ENCODE results near the gene KEAP1. TPM values are rescaled to one million over a fixed set of nuclear protein-coding genes. Genes with fewer than 3 reads are reported as not detected.
A peak's percentile ranks its signal among the peaks of the same experiment; 100 is the strongest.

KEAP1 gene
- total RNA-seq, 2 experiments from 2014 or later, result 68.9 to 93.5 TPM

GRCh38 chr19:10450853-10451609 is 52.1 kb downstream of the KEAP1 start:
- Histone ChIP-seq H3K27ac (ENCODE audit: low read depth, low read length, poor library complexity, severe bottlenecking) (no peak overlapping the region), H4K20me1 (ENCODE audit: insufficient read depth, low read length) (no peaks in the 10 kb centered on the region), H3K36me3 (ENCODE audit: insufficient read depth, low read length) (peaks cover 64% of the 10 kb centered on the region), H2AFZ (ENCODE audit: low read length) (no peak overlapping the region), H3K9me2 (ENCODE audit: insufficient read depth, low read length) (no peaks in the 10 kb centered on the region), H3K4me1 (ENCODE audit: insufficient read depth, low read length, poor library complexity, severe bottlenecking) (no peaks in the 10 kb centered on the region), H3K79me2 (ENCODE audit: insufficient read depth, low read depth, low read length) (no peaks in the 10 kb centered on the region), H3K9me3 (ENCODE audit: low read length) (no peaks in the 10 kb centered on the region), H3K4me3 (ENCODE audit: low read depth, low read length, poor library complexity, severe bottlenecking) (no peak overlapping the region), H3K4me2 (ENCODE audit: low read length) (no peak overlapping the region)
- ChIA-PET POLR2A (interaction anchor here (0.6 kb wide), 1 partner anchor 179 kb away, joined by 6 read pairs; no protein-coding TSS in a partner anchor), CTCF (ENCODE audit: unreplicated experiment) (interaction anchor here (0.5 kb wide), 1 partner anchor 53 kb away, joined by 3 read pairs; no protein-coding TSS in a partner anchor)
- intact Hi-C loops (cut with micrococcal nuclease; ENCODE audit: unreplicated experiment), result no loop called here
- no peak for TF ChIP-seq EZH2phosphoT487 (IDR thresholded peaks at IDR 0.05; ENCODE audit: borderline replicate concordance, low read depth, low read length)
- no peak for TF ChIP-seq CTCF (conservative IDR thresholded peaks at IDR 0.05; ENCODE audit: low read length)
- peak; percentile 61 for DNase-seq (ENCODE audit: low spot score)
- no TSS peak for BruUV-seq (replicated peaks)

- Histone ChIP-seq H3K9me3 (ENCODE audit: low read length) (no peaks in the 10 kb centered on the region), H3K4me3 (ENCODE audit: low read depth, low read length, poor library complexity, severe bottlenecking) (no peak overlapping the region), H3K9me2 (ENCODE audit: insufficient read depth, low read length) (no peaks in the 10 kb centered on the region), H4K20me1 (ENCODE audit: insufficient read depth, low read length) (no peaks in the 10 kb centered on the region), H3K4me2 (ENCODE audit: low read length) (no peak overlapping the region), H3K27ac (ENCODE audit: low read depth, low read length, poor library complexity, severe bottlenecking) (no peak overlapping the region), H2AFZ (ENCODE audit: low read length) (no peak overlapping the region), H3K4me1 (ENCODE audit: insufficient read depth, low read length, poor library complexity, severe bottlenecking) (no peaks in the 10 kb centered on the region), H3K36me3 (ENCODE audit: insufficient read depth, low read length) (peaks cover 63% of the 10 kb centered on the region), H3K79me2 (ENCODE audit: insufficient read depth, low read depth, low read length) (no peaks in the 10 kb centered on the region; the same call in 1 of the 2 replicates)
- DNase-seq (ENCODE audit: low spot score), result no peak
- intact Hi-C loops (cut with micrococcal nuclease; ENCODE audit: unreplicated experiment), result no loop called here
- CTCF ChIA-PET (ENCODE audit: unreplicated experiment), result no interaction called here
- POLR2A ChIA-PET, result interaction anchor here (0.7 kb wide), 1 partner anchor 1223 kb away, joined by 3 read pairs; no protein-coding TSS in a partner anchor
- TF ChIP-seq EZH2phosphoT487 (IDR thresholded peaks at IDR 0.05; ENCODE audit: borderline replicate concordance, low read depth, low read length), result no peak
- no peak for TF ChIP-seq CTCF (conservative IDR thresholded peaks at IDR 0.05; ENCODE audit: low read length)
- BruUV-seq (replicated peaks), result no TSS peak
Observed at GRCh38 chr19:10450191-10450852, 52.8 kb downstream of the KEAP1 start.

GRCh38 chr19:10449037-10449436 is 54.1 kb downstream of the KEAP1 start:
- BruUV-seq (replicated peaks), result no TSS peak
- Histone ChIP-seq H3K9me2 (ENCODE audit: insufficient read depth, low read length) (no peaks in the 10 kb centered on the region), H3K4me1 (ENCODE audit: insufficient read depth, low read length, poor library complexity, severe bottlenecking) (no peaks in the 10 kb centered on the region), H3K36me3 (ENCODE audit: insufficient read depth, low read length) (peaks cover 56% of the 10 kb centered on the region), H3K27ac (ENCODE audit: low read depth, low read length, poor library complexity, severe bottlenecking) (no peak overlapping the region), H2AFZ (ENCODE audit: low read length) (no peak overlapping the region), H3K4me3 (ENCODE audit: low read depth, low read length, poor library complexity, severe bottlenecking) (no peak overlapping the region), H3K9me3 (ENCODE audit: low read length) (no peaks in the 10 kb centered on the region), H3K4me2 (ENCODE audit: low read length) (no peak overlapping the region), H3K79me2 (ENCODE audit: insufficient read depth, low read depth, low read length) (peaks cover 11% of the 10 kb centered on the region; the same call in 1 of the 2 replicates), H4K20me1 (ENCODE audit: insufficient read depth, low read length) (no peaks in the 10 kb centered on the region)
- no peak for TF ChIP-seq EZH2phosphoT487 (IDR thresholded peaks at IDR 0.05; ENCODE audit: borderline replicate concordance, low read depth, low read length)
- TF ChIP-seq CTCF (conservative IDR thresholded peaks at IDR 0.05; ENCODE audit: low read length), result no peak
- ChIA-PET POLR2A (no interaction called here), CTCF (ENCODE audit: unreplicated experiment) (no interaction called here)
- no peak for DNase-seq (ENCODE audit: low spot score)
- intact Hi-C loops (cut with micrococcal nuclease; ENCODE audit: unreplicated experiment), result no loop called here
